H4 (cell line): Measurements from ENCODE around the gene OLFM1. TPM values are rescaled to one million over a fixed set of nuclear protein-coding genes. Genes with fewer than 3 reads are reported as not detected.

ENCODE experiments used
- DNase-seq: peaks from one replicate; pipeline ENCODE4 v3.0.0-alpha.2; 2015; ENCODE audit warnings: low spot score
- total RNA-seq: library from RNA; depleted of rRNA; stranded (reverse); fragments of >200 nt; shearing (Covaris generic); gene quantifications from 2 replicates; pipeline ENCODE4 v1.2.3, GENCODE V29; 2014

Gene OLFM1
- total RNA-seq, 1 experiment from 2014 or later = 50.8 TPM

- DNase-seq = no peak
These were observed 1.7 kb downstream of the OLFM1 start for GRCh38 chr9:135088979-135089847.

- DNase-seq = no peak
These were observed 2.6 kb downstream of the OLFM1 start for GRCh38 chr9:135090081-135090480.

- DNase-seq = no peak
These were observed 3.1 kb downstream of the OLFM1 start for GRCh38 chr9:135090547-135090946.

GRCh38 chr9:135091545-135091944, 4.1 kb downstream of the OLFM1 start:
- no peak for DNase-seq

GRCh38 chr9:135093111-135093510, 5.6 kb downstream of the OLFM1 start:
- no peak for DNase-seq

GRCh38 chr9:135093911-135094584, 6.6 kb downstream of the OLFM1 start:
- DNase-seq = no peak

- DNase-seq = no peak
These were observed 8.3 kb downstream of the OLFM1 start for GRCh38 chr9:135095470-135096407.

- no peak for DNase-seq
These were observed 9.0 kb downstream of the OLFM1 start for GRCh38 chr9:135096408-135096895.

- DNase-seq = no peak
These were observed 11.1 kb downstream of the OLFM1 start for GRCh38 chr9:135098400-135099105.

- DNase-seq = no peak
These were observed 12.1 kb downstream of the OLFM1 start for GRCh38 chr9:135099574-135099973.

- DNase-seq = no peak
These were observed 12.8 kb downstream of the OLFM1 start for GRCh38 chr9:135100241-135100681.

GRCh38 chr9:135100725-135101410, 13.4 kb downstream of the OLFM1 start:
- DNase-seq = no peak

- DNase-seq = no peak
These were observed 14.0 kb downstream of the OLFM1 start for GRCh38 chr9:135101486-135101885.

- no peak for DNase-seq
These were observed 14.5 kb downstream of the OLFM1 start for GRCh38 chr9:135101926-135102325.

- no peak for DNase-seq
These were observed 14.9 kb downstream of the OLFM1 start for GRCh38 chr9:135102331-135102730.

- DNase-seq = no peak
These were observed 15.6 kb downstream of the OLFM1 start for GRCh38 chr9:135103001-135103446.

GRCh38 chr9:135103931-135104639, 16.6 kb downstream of the OLFM1 start:
- no peak for DNase-seq

GRCh38 chr9:135104761-135105160, 17.3 kb downstream of the OLFM1 start:
- DNase-seq = no peak

GRCh38 chr9:135105211-135105745, 17.8 kb downstream of the OLFM1 start:
- DNase-seq = no peak
